OCI-LY7 (cell line): Measurements from ENCODE around the gene FZD7. TPM values are rescaled to one million over a fixed set of nuclear protein-coding genes. Genes with fewer than 3 reads are reported as not detected.

Experiments
- BruUV-seq: library from RNA; stranded (reverse); fragments of 400-500 nt; replicated peaks from 2 replicates; lab custom pipeline; 2021; lab: Mats Ljungman, UMichigan
- CTCF ChIA-PET: fragments of 300-600 bp; sonication (Branson Sonifier 250); formaldehyde crosslinking; loops from one replicate; lab custom pipeline; 2022; ENCODE audit warnings: antibody characterized with exemption; ENCODE audit not compliant: unreplicated experiment; lab: Charles Lee
- POLR2A ChIA-PET: fragments of 300-600 bp; sonication (Branson Sonifier 250); formaldehyde crosslinking; loops from one replicate; lab custom pipeline; 2022; ENCODE audit warnings: antibody characterized with exemption; lab: Charles Lee
- DNase-seq: peaks from one replicate; pipeline ENCODE4 v3.0.0-alpha.2; 2015; ENCODE audit warnings: low spot score
- H2AFZ ChIP-seq: fragments of 200-600 bp; sonication (generic), shearing (Covaris generic); 2 replicates; pipeline ENCODE4 v1.6.1; 2014; ENCODE audit warnings: mild to moderate bottlenecking, antibody characterized with exemption, low read length, moderate library complexity
- H3K27ac ChIP-seq: fragments of 200-600 bp; sonication (generic); 2 replicates; pipeline ENCODE4 v1.5.1; 2014; ENCODE audit warnings: mixed run types, low read depth, mild to moderate bottlenecking, moderate library complexity, low read length, inconsistent platforms; ENCODE audit not compliant: poor library complexity, severe bottlenecking
- H3K36me3 ChIP-seq: fragments of 200-600 bp; sonication (generic); 2 replicates; pipeline ENCODE4 v1.6.1; 2014; ENCODE audit warnings: mild to moderate bottlenecking, antibody characterized with exemption, low read length, moderate library complexity, mixed read lengths; ENCODE audit not compliant: insufficient read depth
- H3K4me1 ChIP-seq: fragments of 200-600 bp; sonication (generic); 2 replicates; pipeline ENCODE4 v1.5.1; 2014; ENCODE audit warnings: mild to moderate bottlenecking, low read length; ENCODE audit not compliant: insufficient read depth, poor library complexity, severe bottlenecking
- H3K4me2 ChIP-seq: fragments of 200-600 bp; sonication (generic); 2 replicates; pipeline ENCODE4 v1.6.1; 2014; ENCODE audit warnings: mild to moderate bottlenecking, low read length
- H3K4me3 ChIP-seq: fragments of 200-600 bp; sonication (generic); 2 replicates; pipeline ENCODE4 v1.5.1; 2014; ENCODE audit warnings: mild to moderate bottlenecking, low read depth, low read length; ENCODE audit not compliant: poor library complexity, severe bottlenecking
- H3K79me2 ChIP-seq: fragments of 200-600 bp; sonication (generic); 2 replicates; pipeline ENCODE4 v1.6.1; 2016; ENCODE audit warnings: low read depth, mild to moderate bottlenecking, low read length, moderate library complexity, mixed read lengths; ENCODE audit not compliant: insufficient read depth
- H3K9me2 ChIP-seq: fragments of 200-600 bp; sonication (generic); 2 replicates; pipeline ENCODE4 v1.6.1; 2016; ENCODE audit warnings: mild to moderate bottlenecking, low read length, mixed read lengths; ENCODE audit not compliant: insufficient read depth
- H3K9me3 ChIP-seq: fragments of 200-600 bp; sonication (generic); 2 replicates; pipeline ENCODE4 v1.6.1; 2014; ENCODE audit warnings: mild to moderate bottlenecking, mixed run types, low read length, mixed read lengths
- H4K20me1 ChIP-seq: fragments of 200-600 bp; sonication (generic); 2 replicates; pipeline ENCODE4 v1.6.1; 2014; ENCODE audit warnings: mild to moderate bottlenecking, antibody characterized with exemption, low read length, moderate library complexity, mixed read lengths; ENCODE audit not compliant: insufficient read depth
- EZH2phosphoT487 ChIP-seq: fragments of 200-600 bp; sonication (generic); IDR thresholded peaks from 2 replicates; pipeline ENCODE4 v1.6.1; 2018; ENCODE audit warnings: low read depth, borderline replicate concordance, mild to moderate bottlenecking, mixed run types, antibody characterized with exemption, low read length, moderate library complexity, mixed read lengths
- intact Hi-C: fragments of 100-400 bp; cut with micrococcal nuclease; formaldehyde crosslinking; loops from one replicate; pipeline ENCODE4 v1.10.0; 2022; ENCODE audit not compliant: unreplicated experiment
- total RNA-seq, 2 experiments: library from RNA; depleted of rRNA in 1 of 2; stranded (reverse); fragments of >200 nt in 1 of 2; shearing (Covaris generic) in 1 of 2; gene quantifications; 2 replicates each; pipeline ENCODE4 v1.2.3, GENCODE V29; 2014 to 2022
- TF ChIP-seq, protein P1 (sequence below): fragments of 200-600 bp; sonication (generic); conservative IDR thresholded peaks from 2 replicates; pipeline ENCODE4 v1.5.1; 2014; ENCODE audit warnings: mild to moderate bottlenecking, antibody characterized with exemption, low read length, moderate library complexity, mixed read lengths

FZD7 gene
- total RNA-seq, 2 experiments from 2014 or later, result 1.2 to 1.7 TPM

DNA sequence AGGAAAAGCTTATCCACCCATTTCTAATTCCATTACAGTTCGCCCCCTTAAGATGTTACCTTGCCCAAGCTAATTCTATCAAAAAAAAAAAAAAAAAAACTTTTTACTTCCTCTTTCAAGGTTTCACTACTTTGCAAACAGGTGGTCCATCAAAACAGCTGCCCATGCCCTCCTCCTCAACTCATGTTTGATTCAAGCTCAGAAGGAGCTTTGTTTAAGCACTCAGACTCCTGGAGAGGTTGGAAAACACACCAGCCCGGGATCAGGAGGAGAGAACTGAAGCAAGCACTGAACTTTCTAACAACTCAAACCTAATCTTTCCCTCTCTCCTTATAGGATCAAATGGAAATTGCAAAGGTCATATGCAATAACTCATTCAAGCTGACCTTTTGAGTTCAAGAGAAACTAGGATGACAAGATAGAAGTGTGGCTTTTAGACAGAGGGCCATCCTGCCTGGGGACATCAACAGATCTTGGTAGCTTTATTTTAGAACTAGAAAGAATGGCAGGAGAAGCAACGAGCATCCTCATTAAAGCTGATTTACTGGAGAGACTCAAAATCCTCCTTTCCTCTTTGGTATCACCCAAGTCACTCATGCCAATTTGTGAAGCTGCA lies 28.3 kb upstream of the FZD7 start:
- no TSS peak for BruUV-seq
- no peaks in the 10 kb centered on the region for H3K9me3 ChIP-seq
- intact Hi-C loops, result no loop called here
- H3K4me1 ChIP-seq, result peaks cover 11% of the 10 kb centered on the region
- ChIA-PET POLR2A (interaction anchor here (0.6 to 2.6 kb wide), 9 partner anchors 8 to 556 kb away, joined by 3 to 15 read pairs (median 4); no protein-coding TSS in a partner anchor), CTCF (interaction anchor here (0.8 kb wide), 1 partner anchor 9 kb away, joined by 4 read pairs; no protein-coding TSS in a partner anchor)
- no peaks in the 10 kb centered on the region for H3K9me2 ChIP-seq
- peak overlapping the region; percentile 55 for H3K4me2 ChIP-seq
- no peaks in the 10 kb centered on the region for H4K20me1 ChIP-seq
- peak; percentile 78 for DNase-seq
- TF ChIP-seq, protein P1, sequence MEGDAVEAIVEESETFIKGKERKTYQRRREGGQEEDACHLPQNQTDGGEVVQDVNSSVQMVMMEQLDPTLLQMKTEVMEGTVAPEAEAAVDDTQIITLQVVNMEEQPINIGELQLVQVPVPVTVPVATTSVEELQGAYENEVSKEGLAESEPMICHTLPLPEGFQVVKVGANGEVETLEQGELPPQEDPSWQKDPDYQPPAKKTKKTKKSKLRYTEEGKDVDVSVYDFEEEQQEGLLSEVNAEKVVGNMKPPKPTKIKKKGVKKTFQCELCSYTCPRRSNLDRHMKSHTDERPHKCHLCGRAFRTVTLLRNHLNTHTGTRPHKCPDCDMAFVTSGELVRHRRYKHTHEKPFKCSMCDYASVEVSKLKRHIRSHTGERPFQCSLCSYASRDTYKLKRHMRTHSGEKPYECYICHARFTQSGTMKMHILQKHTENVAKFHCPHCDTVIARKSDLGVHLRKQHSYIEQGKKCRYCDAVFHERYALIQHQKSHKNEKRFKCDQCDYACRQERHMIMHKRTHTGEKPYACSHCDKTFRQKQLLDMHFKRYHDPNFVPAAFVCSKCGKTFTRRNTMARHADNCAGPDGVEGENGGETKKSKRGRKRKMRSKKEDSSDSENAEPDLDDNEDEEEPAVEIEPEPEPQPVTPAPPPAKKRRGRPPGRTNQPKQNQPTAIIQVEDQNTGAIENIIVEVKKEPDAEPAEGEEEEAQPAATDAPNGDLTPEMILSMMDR, result no peak
- no peak for TF ChIP-seq EZH2phosphoT487
- no peaks in the 10 kb centered on the region for H3K36me3 ChIP-seq
- H3K4me3 ChIP-seq, result no peak overlapping the region
- no peaks in the 10 kb centered on the region for H3K79me2 ChIP-seq
- H3K27ac ChIP-seq, result no peak overlapping the region
- no peak overlapping the region for H2AFZ ChIP-seq

DNA sequence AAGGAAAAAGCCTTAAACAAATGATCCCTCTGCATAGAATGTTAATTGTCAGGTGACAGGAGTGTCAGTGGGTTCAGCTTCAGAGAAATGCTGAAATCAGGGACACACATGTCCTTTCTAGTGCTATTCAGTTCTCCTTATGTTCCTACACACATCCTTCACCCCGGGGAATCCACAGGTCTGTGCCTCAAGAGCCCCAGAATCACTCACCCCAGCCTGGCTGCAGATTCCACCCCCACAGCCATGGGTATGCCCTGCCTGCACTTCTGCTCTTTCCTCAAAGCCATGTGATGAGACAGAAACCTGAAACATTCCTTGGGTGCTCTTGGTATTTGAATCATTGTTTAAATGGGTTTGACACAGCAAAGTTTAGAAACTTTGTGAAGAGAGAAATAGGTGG lies 27.4 kb upstream of the FZD7 start:
- Histone ChIP-seq H3K36me3 (no peaks in the 10 kb centered on the region), H3K9me3 (no peaks in the 10 kb centered on the region), H3K9me2 (no peaks in the 10 kb centered on the region), H3K4me1 (peaks cover 11% of the 10 kb centered on the region), H3K4me3 (no peak overlapping the region), H3K79me2 (no peaks in the 10 kb centered on the region), H4K20me1 (no peaks in the 10 kb centered on the region), H3K4me2 (no peak overlapping the region), H2AFZ (no peak overlapping the region), H3K27ac (no peak overlapping the region)
- TF ChIP-seq EZH2phosphoT487, result no peak
- TF ChIP-seq, protein P1, result no peak
- CTCF ChIA-PET, result no interaction called here
- no TSS peak for BruUV-seq
- POLR2A ChIA-PET, result interaction anchor here (1.6 to 2.6 kb wide), 2 partner anchors 9 to 11 kb away, joined by 5 to 15 read pairs; no protein-coding TSS in a partner anchor
- intact Hi-C loops, result no loop called here
- no peak for DNase-seq
